Psoas muscle (tissue), 8 donors: ENCODE measurements around the gene KNDC1. TPM values are rescaled to one million over a fixed set of nuclear protein-coding genes. Genes with fewer than 3 reads are reported as not detected.
A peak's percentile ranks its signal among the peaks of the same experiment; 100 is the strongest.

Experiments used
- ATAC-seq, 4 donors: fragments of 200-7000 bp; cut with Tn5 transposase; one replicate each; pipeline ENCODE4 v1.9.1; 2020; ENCODE audit warnings: moderate library complexity in 3 of 4, mild to moderate bottlenecking in 2 of 4
- DNase-seq, 2 donors: peaks; one replicate each; pipeline ENCODE4 v3.0.0-alpha.2; 2020
- H3K27ac ChIP-seq: fragments of 200-600 bp; one replicate; pipeline ENCODE4 v1.8.0; 2022
- H3K27me3 ChIP-seq, 3 donors: fragments of 200-600 bp in 1 of 3; one replicate each; pipeline versions ENCODE4 v1.6.1 to v1.8.0; 2013 to 2022; ENCODE audit warnings: low read length in 2 of 3, mild to moderate bottlenecking in 2 of 3, moderate library complexity in 1 of 3; ENCODE audit not compliant: insufficient read depth in 3 of 3
- H3K36me3 ChIP-seq, 2 donors: fragments of 200-600 bp in 1 of 2; one replicate each; pipeline versions ENCODE4 v1.6.1 to v1.8.0; 2013 to 2022; ENCODE audit warnings: low read depth in 1 of 2, mild to moderate bottlenecking in 1 of 2, moderate library complexity in 1 of 2; ENCODE audit not compliant: insufficient read depth in 1 of 2
- H3K4me1 ChIP-seq: fragments of 200-600 bp; one replicate; pipeline ENCODE4 v1.8.0; 2022
- H3K4me3 ChIP-seq: fragments of 200-600 bp; one replicate; pipeline ENCODE4 v1.8.0; 2022; ENCODE audit warnings: mild to moderate bottlenecking
- H3K9me3 ChIP-seq: fragments of 200-600 bp; one replicate; pipeline ENCODE4 v1.8.0; 2022
- WGBS, 3 donors: extraction: QIAGEN DNeasy Blood & Tissue Kit; methylation state at CpG; one replicate each; pipeline versions ENCODE4 v1.1.6 to v1.1.7; 2013; 5-methylcytosine and 5-hydroxymethylcytosine counted together
- intact Hi-C, 2 donors: fragments of 100-400 bp; cut with DNase I; formaldehyde crosslinking; loops; one replicate each; pipeline versions ENCODE4 v1.11.0 to v1.14.2; 2022
- polyA plus RNA-seq, 3 donors: library from polyadenylated mRNA; stranded (reverse); fragments of 200-250 nt; gene quantifications; one replicate each; pipeline ENCODE4 v1.2.3, GENCODE V29; 2013
- total RNA-seq, 4 donors: library from RNA; stranded (reverse); fragmentation: NEBNext Ultra II Directional in 2 of 4; extraction: Animal tissue kit (Norgen Biotek cat#: 25700) in 2 of 4; gene quantifications; one replicate each; pipeline versions ENCODE4 v1.2.1 to v1.2.4, GENCODE V29; 2021 to 2023
- TF ChIP-seq, protein P1 (sequence below): fragments of 200-600 bp; IDR thresholded peaks from one replicate; pipeline ENCODE4 v1.8.0; 2022; ENCODE audit warnings: antibody characterized with exemption
- donor health status: healthy with polysubstance abuse.
- donor health status: DM: no; HTN: no; CAD: no; lungs with moderate emphysema.
- donor health status: Bipolar disorder and iron deficiency.
- donor health status: healthy.
- donor health status: DM: yes; HTN: yes; CAD: no.
- donor health status: DM: no; HTN: no; CAD: no.
- donor health status: DM: no; HTN: no; CAD: no.
- donor health status: DM: yes; HTN: yes; CAD: no.

Gene KNDC1
- total and polyA plus RNA-seq, 7 donors: under 0.01 to 0.10 (median 0.01) TPM; not detected in 4

DNA sequence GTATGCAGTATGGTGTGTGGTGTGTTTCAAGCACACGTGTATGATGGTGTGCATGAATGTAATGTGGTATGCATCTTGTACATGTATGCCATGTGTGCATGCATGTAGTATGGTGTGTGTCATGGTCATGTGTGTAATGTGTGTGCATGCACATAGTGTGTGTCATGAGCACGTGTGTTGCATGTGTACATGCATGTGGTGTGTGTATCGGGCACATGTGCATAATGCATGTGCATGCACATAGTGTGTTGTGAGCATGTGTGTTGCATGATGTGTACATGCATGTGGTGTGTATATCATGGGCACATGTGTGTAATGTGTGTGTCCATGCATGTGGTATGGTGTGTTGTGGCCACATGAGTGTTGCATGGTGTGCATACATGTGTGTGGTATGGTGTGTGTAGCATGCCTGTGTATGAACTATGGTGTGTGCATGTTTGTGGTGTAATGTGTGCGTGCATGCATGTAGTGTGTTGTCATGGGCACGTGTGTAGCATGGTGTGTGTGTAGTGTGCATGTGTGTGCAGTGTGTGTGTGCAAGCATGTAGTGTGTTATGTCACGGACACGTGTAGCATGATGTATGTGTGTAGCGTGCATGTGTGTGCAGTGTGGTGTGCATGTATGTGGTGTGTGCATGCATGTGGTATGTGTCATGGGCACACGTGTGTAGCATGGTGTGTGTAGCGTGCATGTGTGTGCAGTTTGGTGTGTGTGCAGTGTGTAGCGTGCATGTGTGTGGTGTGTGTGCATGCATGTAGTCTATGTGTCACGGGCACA, 17.6 kb downstream of the KNDC1 start:
- Histone ChIP-seq H3K27me3 (peaks cover 0 to 44% (median 4%) of the 10 kb centered on the region in 3 donors), H3K4me3 (no peak overlapping the region), H3K9me3 (no peaks in the 10 kb centered on the region), H3K4me1 (no peaks in the 10 kb centered on the region), H3K27ac (no peak overlapping the region), H3K36me3 (no peaks in the 10 kb centered on the region)
- TF ChIP-seq, protein P1, sequence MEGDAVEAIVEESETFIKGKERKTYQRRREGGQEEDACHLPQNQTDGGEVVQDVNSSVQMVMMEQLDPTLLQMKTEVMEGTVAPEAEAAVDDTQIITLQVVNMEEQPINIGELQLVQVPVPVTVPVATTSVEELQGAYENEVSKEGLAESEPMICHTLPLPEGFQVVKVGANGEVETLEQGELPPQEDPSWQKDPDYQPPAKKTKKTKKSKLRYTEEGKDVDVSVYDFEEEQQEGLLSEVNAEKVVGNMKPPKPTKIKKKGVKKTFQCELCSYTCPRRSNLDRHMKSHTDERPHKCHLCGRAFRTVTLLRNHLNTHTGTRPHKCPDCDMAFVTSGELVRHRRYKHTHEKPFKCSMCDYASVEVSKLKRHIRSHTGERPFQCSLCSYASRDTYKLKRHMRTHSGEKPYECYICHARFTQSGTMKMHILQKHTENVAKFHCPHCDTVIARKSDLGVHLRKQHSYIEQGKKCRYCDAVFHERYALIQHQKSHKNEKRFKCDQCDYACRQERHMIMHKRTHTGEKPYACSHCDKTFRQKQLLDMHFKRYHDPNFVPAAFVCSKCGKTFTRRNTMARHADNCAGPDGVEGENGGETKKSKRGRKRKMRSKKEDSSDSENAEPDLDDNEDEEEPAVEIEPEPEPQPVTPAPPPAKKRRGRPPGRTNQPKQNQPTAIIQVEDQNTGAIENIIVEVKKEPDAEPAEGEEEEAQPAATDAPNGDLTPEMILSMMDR: no peak
- no peak for DNase-seq
- intact Hi-C loops: no loop called here
- WGBS, 3 donors: 93 to 95% (median 95%) methylated on average over 12 of the region's 12 CpGs
- no peak for ATAC-seq

DNA sequence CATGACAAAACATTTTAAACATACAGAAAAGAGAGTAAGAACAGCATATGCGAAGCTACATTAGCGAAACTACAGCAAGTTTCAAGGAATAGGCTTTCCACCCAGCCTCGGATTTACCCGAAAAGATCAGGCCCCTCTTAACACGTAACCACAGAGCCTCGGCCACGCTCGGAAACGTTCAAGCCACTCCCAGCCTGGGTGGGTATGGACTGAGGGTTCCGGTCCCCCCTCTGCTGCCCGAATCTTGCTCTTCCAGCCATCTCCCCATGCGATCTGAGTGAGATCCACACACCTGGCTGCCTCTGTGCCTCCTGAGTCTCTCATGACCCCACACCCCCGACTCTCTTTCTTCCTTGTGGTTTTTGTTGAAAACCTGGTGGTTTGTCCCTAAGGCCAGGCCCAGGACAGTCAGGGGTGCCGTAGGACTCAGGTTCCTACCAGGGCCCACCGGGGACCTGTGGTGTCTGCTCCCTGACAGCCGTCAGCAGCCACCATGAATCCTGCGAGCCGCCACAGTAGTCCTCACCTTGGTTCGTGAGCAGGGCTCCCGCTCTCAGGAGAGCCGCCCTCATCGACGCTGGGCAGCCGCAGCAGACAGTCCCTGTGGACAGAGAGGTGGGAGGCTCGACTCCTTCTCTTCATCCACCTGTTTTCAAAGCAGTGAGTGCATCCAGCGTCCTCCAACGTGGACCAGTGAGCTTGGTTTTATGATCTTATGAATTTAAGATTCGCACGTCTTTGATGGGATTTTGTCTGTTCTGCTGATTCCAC, 18.5 kb downstream of the KNDC1 start:
- Histone ChIP-seq H3K27ac (no peak overlapping the region), H3K4me1 (no peaks in the 10 kb centered on the region), H3K4me3 (no peak overlapping the region), H3K9me3 (no peaks in the 10 kb centered on the region), H3K27me3 (peaks cover 0 to 36% (median 4%) of the 10 kb centered on the region in 3 donors), H3K36me3 (no peaks in the 10 kb centered on the region)
- TF ChIP-seq, protein P1: no peak
- intact Hi-C loops: no loop called here
- 88 to 89% (median 88%) methylated on average over 29 of the region's 29 CpGs for WGBS, 3 donors
- DNase-seq (peak in 1 of 2 donors; percentile 36), ATAC-seq (no peak)

DNA sequence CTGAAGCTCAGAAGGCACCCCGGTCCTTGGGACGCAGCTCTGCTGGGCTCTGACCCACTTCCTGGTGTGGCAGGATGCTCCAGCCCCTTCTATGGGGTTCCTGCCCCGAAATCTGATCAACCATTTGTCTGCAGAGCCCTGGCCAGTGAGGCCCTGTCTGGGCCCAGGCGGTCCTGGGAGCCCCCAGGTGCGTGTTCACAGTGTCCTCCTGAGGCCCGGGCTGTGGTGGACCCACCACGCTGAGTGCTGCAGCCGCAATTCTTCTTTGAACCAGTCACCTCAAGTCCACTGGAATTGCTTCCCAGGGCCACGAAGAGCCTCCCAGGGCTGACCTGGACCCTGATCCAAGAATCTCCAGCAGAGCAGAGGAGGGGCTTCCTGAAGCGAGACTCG, 19.1 kb downstream of the KNDC1 start:
- Histone ChIP-seq H3K36me3 (no peaks in the 10 kb centered on the region), H3K9me3 (no peaks in the 10 kb centered on the region), H3K4me3 (no peak overlapping the region), H3K4me1 (no peaks in the 10 kb centered on the region), H3K27me3 (peaks cover 0 to 32% (median 4%) of the 10 kb centered on the region in 3 donors), H3K27ac (no peak overlapping the region)
- DNase-seq: no peak
- no peak for ATAC-seq
- TF ChIP-seq, protein P1: no peak
- WGBS, 3 donors: 75 to 82% (median 79%) methylated on average over 11 of the region's 11 CpGs
- intact Hi-C loops: no loop called here

DNA sequence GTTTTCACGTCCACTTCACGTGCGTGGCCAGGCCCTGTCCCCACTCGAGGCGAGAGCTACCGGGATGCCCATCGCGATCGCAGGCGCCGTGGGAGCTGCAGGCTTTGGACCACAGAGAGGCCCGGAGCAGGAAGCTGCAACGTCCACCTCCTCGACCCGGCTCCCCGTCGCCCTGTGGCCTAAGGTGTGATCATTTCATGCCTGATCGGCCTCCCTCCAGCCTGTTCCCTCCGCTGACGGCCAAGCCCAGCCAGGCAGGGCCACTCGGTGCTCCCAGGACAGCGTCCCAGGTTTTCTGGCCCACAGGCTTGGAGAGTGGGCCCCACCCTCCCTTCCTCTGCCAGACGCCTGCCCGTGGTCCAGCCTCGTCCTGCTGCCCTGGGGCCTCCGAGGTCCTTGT, 19.6 kb downstream of the KNDC1 start:
- ATAC-seq (no peak), DNase-seq (peak in 1 of 2 donors; percentile 27)
- Histone ChIP-seq H3K27ac (no peak overlapping the region), H3K4me1 (no peaks in the 10 kb centered on the region), H3K4me3 (no peak overlapping the region), H3K27me3 (peaks cover 0 to 29% (median 4%) of the 10 kb centered on the region in 3 donors), H3K9me3 (no peaks in the 10 kb centered on the region), H3K36me3 (no peaks in the 10 kb centered on the region)
- 65 to 68% (median 68%) methylated on average over 26 of the region's 26 CpGs for WGBS, 3 donors
- TF ChIP-seq, protein P1: no peak
- intact Hi-C loops: no loop called here
